H54 (cell line): ENCODE data around the gene CSTF2T.

Experiments
- DNase-seq: peaks from one replicate; pipeline ENCODE4 v3.0.0; 2011; ENCODE audit warnings: low spot score, mixed read lengths; ENCODE audit not compliant: insufficient read length
- FAIRE-seq: peaks from 3 replicates; lab custom pipeline; 2011; peaks lifted over from hg19 to GRCh38; lab: Jason Lieb, UNC
- POLR2A ChIP-seq: IDR thresholded peaks from 2 replicates; pipeline ENCODE4 v1.6.1; 2011; ENCODE audit warnings: low read depth, mild to moderate bottlenecking, low read length

Gene CSTF2T

DNA sequence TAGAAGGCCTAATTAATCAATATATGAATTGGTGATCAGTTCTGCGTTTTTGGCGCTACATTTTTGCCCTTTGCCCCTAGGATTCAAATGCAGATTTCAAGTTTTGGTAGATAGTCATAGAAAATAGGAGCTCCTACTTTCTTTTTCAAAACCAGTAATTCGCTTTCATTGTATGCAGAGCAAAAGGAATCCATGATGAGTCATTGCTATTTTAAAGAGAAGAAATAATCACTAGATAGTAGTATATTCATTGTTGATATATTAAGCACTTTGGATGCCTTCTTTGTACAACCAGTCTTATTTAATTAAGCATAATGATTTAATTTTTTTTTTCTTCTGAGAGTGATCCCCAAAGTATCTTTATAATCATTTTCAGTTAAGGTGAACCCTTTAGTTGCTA is 50.3 kb downstream of the CSTF2T start:
- no peak for FAIRE-seq
- no peak for TF ChIP-seq POLR2A
- no peak for DNase-seq
